ENCODE results near the gene RDH16.
"Not testable (repeated sequence)": the region's sequence is repeated elsewhere in the genome, so short reads cannot be mapped to it uniquely, and the experiment has no call there.

RDH16 gene

GRCh38 chr12:56988207-56988739, 30.9 kb upstream of the RDH16 start:
- DNase-seq = peak; percentile 26

- DNase-seq = peak; percentile 70
Observed at GRCh38 chr12:56987551-56988053, 30.2 kb upstream of the RDH16 start.

GRCh38 chr12:56987011-56987410, 29.6 kb upstream of the RDH16 start:
- no peak for DNase-seq

DNA sequence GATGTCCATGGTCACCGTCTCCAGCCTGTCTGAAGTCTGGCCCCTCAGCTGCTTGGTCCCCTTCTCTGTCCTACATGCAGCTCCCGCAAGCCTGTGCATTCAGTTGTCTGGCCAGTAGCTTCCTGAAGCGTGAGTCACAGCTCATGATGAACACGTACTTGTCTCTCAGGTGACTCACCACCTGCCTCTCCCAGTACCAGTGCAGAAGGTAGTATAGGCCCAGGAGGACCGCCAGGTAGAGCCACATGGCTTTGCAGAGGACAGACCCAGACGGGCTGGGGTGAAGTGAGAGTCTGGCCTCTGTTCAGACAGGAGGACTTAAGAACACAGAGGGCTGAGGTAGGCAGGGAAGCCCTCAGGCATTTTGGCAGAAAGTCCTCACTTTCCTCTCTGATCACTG, 28.3 kb upstream of the RDH16 start:
- DNase-seq = peak; percentile 26

- no peak for DNase-seq
Observed at GRCh38 chr12:56983386-56983785, 26.0 kb upstream of the RDH16 start.

DNA sequence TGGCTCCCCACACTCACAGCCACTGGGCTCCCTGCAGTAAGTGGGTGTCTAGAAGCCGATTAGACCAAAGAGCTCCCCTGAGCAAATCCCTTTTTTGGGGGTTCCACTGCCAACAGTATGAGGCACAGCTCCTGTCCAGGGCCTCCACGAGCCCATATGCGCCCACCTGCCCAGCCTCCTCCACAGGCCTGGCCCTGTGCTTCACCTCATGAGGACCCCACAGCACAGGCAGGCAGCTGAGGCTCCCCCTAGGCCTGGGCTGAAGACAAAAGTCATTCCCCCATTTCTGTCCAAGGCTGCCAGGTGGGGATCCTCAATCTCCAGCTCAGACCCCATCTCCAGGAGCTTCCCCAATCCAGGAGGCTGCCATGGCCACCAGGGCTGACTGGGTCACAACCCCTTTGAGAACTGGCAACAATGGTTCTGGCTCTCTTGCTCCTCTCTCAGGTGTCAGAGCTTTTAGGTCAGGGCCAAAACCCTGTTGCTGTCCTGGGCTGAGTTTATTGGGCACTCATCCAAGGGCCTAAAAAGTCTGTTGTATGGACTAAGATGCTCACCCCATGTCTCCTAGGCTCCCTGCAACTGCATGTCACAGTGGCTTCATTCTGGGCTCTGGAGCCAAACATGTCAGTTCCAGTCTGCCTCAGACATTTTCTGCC, 25.3 kb upstream of the RDH16 start:
- not testable (repeated sequence) for DNase-seq

GRCh38 chr12:56980941-56981530, 23.6 kb upstream of the RDH16 start:
- no peak for DNase-seq

DNA sequence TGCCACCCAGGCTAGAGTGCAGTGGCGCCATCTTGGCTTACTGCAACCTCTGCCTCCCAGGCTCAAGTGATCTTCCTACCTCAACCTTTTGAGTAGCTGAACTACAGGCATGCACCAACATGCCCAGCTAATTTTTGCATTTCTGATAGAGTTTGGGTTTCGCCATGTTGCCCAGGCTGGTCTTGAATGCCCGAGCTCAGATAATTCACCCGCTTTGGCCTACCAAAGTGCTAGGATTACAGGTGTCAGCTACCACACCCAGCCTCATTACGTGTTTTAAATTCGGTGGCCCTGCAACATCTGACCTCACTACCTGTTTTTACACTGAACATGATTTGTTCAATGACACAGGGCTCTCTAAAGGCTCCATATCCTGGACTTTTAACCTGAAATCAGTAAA, 22.9 kb upstream of the RDH16 start:
- DNase-seq = no peak

GRCh38 chr12:56979628-56980027, 22.2 kb upstream of the RDH16 start:
- no peak for DNase-seq

GRCh38 chr12:56978397-56979138, 21.2 kb upstream of the RDH16 start:
- DNase-seq = no peak

- not testable (repeated sequence) for DNase-seq
Observed at GRCh38 chr12:56977361-56977760, 20.0 kb upstream of the RDH16 start.

- DNase-seq = not testable (repeated sequence)
Observed at GRCh38 chr12:56974224-56974623, 16.8 kb upstream of the RDH16 start.

DNA sequence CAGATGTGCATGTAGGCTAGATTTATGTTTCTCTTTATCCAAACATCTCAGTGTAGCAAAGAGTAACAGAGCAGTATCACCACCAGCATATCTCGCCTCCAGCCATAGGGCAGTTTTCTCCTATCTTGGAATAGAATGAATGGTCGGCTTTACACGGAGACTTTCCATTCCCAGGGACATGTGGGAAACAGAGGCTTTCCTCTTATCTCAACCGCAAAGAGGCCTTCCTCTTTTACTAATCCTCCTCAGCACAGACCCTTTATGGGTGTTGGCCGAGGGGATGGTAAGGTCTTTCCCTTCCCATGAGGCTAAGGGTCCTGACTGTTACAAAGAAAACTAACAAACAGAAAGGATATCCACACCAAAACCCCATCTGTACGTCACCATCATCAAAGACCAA, 11.5 kb upstream of the RDH16 start:
- not testable (repeated sequence) for DNase-seq

- not testable (repeated sequence) for DNase-seq
Observed at GRCh38 chr12:56965997-56966642, 8.7 kb upstream of the RDH16 start.

DNA sequence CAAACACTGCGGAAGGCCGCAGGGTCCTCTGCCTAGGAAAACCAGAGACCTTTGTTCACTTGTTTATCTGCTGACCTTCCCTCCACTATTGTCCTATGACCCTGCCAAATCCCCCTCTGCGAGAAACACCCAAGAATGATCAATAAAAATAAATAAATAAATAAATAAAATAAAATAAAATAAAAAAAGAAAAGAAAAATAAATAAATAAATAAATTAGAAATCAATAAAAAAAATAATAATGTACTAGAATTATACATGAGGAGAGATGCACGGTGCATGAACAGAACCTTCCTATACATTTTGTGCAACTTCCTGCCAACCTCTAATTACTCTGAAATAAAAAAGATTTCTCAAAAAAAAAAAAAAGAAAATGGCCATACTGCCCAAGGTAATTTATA, 7.7 kb upstream of the RDH16 start:
- not testable (repeated sequence) for DNase-seq

GRCh38 chr12:56963557-56963956, 6.1 kb upstream of the RDH16 start:
- not testable (repeated sequence) for DNase-seq

DNA sequence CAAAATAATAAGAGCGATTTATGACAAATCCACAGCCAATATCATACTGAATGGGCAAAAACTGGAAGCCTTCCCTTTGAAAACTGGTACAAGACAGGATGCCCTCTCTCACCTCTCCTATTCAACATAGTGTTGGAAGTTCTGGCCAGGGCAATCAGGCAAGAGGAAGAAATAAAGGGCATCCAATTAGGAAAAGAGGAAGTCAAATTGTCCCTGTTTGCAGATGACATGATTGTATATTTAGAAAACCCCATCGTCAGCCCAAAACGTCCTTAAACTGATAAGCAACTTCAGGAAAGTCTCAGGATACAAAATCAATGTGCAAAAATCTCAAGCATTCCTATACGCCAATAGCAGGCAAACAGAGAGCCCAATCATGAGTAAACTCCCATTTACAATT, 4.8 kb upstream of the RDH16 start:
- not testable (repeated sequence) for DNase-seq

- no peak for DNase-seq
Observed at GRCh38 chr12:56958422-56958821, 1.0 kb upstream of the RDH16 start.

DNA sequence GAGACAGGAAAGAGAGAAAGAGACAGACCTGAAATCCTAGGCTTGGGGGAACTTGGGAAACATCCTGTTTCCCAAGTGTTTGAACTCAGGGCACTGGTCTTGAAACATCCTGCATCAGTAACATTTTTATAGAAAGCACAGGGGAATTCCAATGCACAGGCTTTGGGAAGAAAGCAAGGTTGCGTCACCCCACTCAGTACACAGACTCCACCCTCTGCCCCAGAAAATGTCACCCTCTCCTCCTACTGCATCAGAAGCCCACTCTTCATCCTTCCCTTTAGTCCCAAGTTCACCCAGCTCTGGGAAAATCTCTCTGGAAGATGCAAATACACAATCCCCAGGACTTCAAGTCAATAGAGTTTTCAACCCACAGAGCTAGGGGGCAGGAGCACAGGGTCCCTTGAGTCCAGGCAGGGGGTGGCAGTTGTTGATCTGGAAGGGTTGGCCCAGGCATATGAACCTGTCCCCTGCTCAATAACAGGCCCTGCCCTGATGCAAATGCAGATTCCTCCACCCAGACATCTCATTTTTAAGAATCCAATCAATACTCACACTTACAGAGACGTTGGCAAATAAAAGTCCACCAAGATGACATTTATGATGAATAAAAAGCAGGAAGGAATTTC, 1.7 kb downstream of the RDH16 start:
- no peak for DNase-seq

DNA sequence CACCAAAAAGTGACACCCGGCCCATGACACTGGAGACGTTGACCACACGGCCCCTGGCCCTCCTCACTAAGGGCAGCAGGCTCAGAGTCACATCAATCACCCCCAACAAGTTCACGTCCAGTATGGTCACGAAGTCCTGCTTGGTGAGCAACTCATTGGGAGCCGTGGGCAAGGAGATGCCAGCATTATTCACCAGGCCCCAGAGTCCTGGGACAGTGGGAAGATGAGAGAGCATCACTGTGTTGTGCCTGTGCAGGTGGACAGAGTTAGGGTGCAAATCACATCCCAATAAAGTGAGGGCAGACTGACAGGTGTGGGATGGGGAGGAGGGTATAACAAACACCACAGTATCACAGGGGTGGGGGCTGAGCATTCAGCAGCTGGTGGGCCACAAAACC, 2.5 kb downstream of the RDH16 start:
- no peak for DNase-seq

- no peak for DNase-seq
Observed at GRCh38 chr12:56954057-56954957, 3.1 kb downstream of the RDH16 start.

DNA sequence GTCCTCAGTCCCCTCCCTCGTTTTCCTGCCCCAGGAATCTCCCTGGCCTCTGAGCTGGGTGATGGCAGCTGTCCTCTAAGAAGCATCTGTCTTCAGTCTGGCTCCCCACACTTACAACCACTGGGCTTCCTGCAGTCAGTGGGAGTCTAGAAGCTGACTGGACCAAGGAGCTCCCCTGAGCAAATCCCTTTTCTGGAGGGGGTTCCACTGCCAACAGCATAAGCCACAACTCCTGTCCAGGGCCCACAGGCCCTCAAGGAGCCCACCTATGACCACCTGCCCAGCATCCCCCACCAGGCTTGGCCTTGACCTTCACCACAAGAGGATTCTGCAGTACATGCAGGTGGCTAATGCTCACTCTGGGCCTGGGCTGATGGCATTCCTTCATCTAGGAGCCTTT, 4.1 kb downstream of the RDH16 start:
- no peak for DNase-seq
